Endothelial cell (in vitro differentiated cells): ENCODE measurements around the gene MGAT5. TPM values are rescaled to one million over a fixed set of nuclear protein-coding genes. Genes with fewer than 3 reads are reported as not detected.

Source experiments
- DNase-seq: peaks from one replicate; pipeline ENCODE4 v3.0.0; 2021; ENCODE audit warnings: low spot score
- H3K27ac Mint-ChIP-seq: one replicate; pipeline ENCODE4 v1.8.0; 2021; ENCODE audit warnings: mixed read lengths, inconsistent platforms; ENCODE audit not compliant: unreplicated experiment
- H3K27me3 Mint-ChIP-seq: one replicate; pipeline ENCODE4 v1.8.0; 2021; ENCODE audit warnings: mild to moderate bottlenecking, moderate library complexity, mixed read lengths, inconsistent platforms; ENCODE audit not compliant: unreplicated experiment
- H3K36me3 Mint-ChIP-seq: one replicate; pipeline ENCODE4 v1.8.0; 2021; ENCODE audit warnings: mild to moderate bottlenecking, low read depth, mixed read lengths, inconsistent platforms; ENCODE audit not compliant: unreplicated experiment
- H3K4me1 Mint-ChIP-seq: one replicate; pipeline ENCODE4 v1.8.0; 2021; ENCODE audit warnings: mild to moderate bottlenecking, mixed read lengths, inconsistent platforms; ENCODE audit not compliant: unreplicated experiment
- H3K4me3 Mint-ChIP-seq: one replicate; pipeline ENCODE4 v1.8.0; 2021; ENCODE audit warnings: mild to moderate bottlenecking, mixed read lengths, inconsistent platforms; ENCODE audit not compliant: unreplicated experiment
- H3K9me3 Mint-ChIP-seq: one replicate; pipeline ENCODE4 v1.8.0; 2021; ENCODE audit warnings: mixed read lengths, inconsistent platforms; ENCODE audit not compliant: unreplicated experiment
- CTCF ChIP-seq: fragments of 200-600 bp; sonication (generic); IDR thresholded peaks from one replicate; pipeline ENCODE4 v1.5.0; 2021; ENCODE audit warnings: antibody characterized with exemption; ENCODE audit not compliant: unreplicated experiment
- total RNA-seq: library from RNA; stranded (reverse); fragmentation: NEBNext Ultra II Directional; extraction: Animal tissue kit (Norgen Biotek cat#: 25700); gene quantifications from one replicate; pipeline ENCODE4 v1.2.1, GENCODE V29; 2021; ENCODE audit not compliant: unreplicated experiment

The MGAT5 gene
- total RNA-seq, 1 donor from 2014 or later, result 124 TPM

DNA sequence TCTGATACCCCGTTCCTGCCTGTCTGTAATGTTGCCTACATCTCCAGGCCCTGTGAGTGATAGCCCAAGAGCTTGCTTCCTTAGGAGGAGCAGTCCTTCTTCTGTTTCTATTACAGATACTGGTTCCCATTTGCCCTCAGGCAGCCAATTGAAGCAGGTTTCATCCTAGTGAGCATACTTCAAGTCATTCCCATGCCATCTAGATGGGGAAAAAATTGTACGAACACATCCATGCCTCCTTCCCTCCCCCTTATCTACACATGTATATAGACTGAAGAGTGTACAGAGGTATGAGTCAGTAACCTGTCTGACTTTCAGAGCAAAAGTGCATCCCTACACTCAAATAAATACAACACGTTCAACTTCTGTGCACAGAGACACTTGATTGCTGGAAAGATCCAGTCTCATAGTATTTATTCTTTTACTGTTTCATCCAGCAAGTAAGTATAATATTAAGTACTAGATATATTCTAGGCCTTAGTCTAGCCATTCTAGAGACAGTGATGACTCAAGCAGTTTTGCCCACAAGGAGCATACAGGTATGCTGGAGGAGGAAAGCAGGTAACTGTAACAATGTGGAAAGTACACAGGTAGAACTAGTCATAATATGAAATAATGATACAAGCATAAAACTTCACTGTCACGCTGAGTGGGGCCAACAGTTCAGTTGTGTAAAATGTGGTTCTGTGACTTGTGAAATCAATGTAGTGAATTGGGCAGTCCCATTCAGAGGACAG is 153.4 kb downstream of the MGAT5 start:
- no peak for DNase-seq
- Mint-ChIP-seq H3K4me1 (peaks cover 3% of the 10 kb centered on the region), H3K4me3 (peak overlapping the region; percentile 42), H3K27me3 (peaks cover 5% of the 10 kb centered on the region), H3K9me3 (no peaks in the 10 kb centered on the region), H3K27ac (no peak overlapping the region), H3K36me3 (peaks cover 11% of the 10 kb centered on the region)
- TF ChIP-seq CTCF, result no peak

- no peak overlapping the region for H3K27ac Mint-ChIP-seq
- H3K36me3 Mint-ChIP-seq, result peaks cover 9% of the 10 kb centered on the region
- no peak overlapping the region for H3K4me3 Mint-ChIP-seq
- peaks cover 3% of the 10 kb centered on the region for H3K4me1 Mint-ChIP-seq
- no peaks in the 10 kb centered on the region for H3K9me3 Mint-ChIP-seq
- H3K27me3 Mint-ChIP-seq, result peaks cover 5% of the 10 kb centered on the region
- TF ChIP-seq CTCF, result no peak
- DNase-seq, result no peak
Observed at GRCh38 chr2:134408386-134408785, 154.5 kb downstream of the MGAT5 start.

GRCh38 chr2:134408791-134409190 is 154.9 kb downstream of the MGAT5 start:
- peaks cover 3% of the 10 kb centered on the region for H3K4me1 Mint-ChIP-seq
- peaks cover 5% of the 10 kb centered on the region for H3K27me3 Mint-ChIP-seq
- no peak for TF ChIP-seq CTCF
- H3K27ac Mint-ChIP-seq, result no peak overlapping the region
- H3K36me3 Mint-ChIP-seq, result peaks cover 6% of the 10 kb centered on the region
- DNase-seq, result no peak
- H3K9me3 Mint-ChIP-seq, result no peaks in the 10 kb centered on the region
- no peak overlapping the region for H3K4me3 Mint-ChIP-seq

- H3K27me3 Mint-ChIP-seq, result peaks cover 5% of the 10 kb centered on the region
- no peak overlapping the region for H3K27ac Mint-ChIP-seq
- DNase-seq, result no peak
- no peak for TF ChIP-seq CTCF
- H3K4me1 Mint-ChIP-seq, result peaks cover 3% of the 10 kb centered on the region
- no peaks in the 10 kb centered on the region for H3K9me3 Mint-ChIP-seq
- peaks cover 6% of the 10 kb centered on the region for H3K36me3 Mint-ChIP-seq
- H3K4me3 Mint-ChIP-seq, result no peak overlapping the region
Observed at GRCh38 chr2:134410006-134410405, 156.1 kb downstream of the MGAT5 start.

DNA sequence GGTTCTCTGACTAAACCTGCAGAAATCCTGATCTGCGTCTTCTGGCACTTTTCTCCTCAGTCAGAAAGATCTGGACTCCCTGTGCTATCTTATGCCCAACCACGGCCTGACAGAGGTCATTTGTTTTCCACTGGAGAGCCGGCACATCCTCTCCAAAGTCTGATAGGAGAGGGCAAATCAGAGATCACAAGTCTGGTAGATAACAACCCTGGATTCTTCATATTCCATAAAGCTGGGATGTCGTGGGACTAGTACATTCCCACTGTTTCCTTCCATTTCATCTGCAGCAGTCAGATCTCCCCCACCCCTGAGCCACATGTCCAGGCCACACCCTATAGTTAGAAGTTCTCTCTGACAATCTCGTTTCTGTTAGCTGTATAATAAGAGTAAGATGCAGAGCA is 157.0 kb downstream of the MGAT5 start:
- no peaks in the 10 kb centered on the region for H3K9me3 Mint-ChIP-seq
- peaks cover 3% of the 10 kb centered on the region for H3K4me1 Mint-ChIP-seq
- no peak overlapping the region for H3K27ac Mint-ChIP-seq
- TF ChIP-seq CTCF, result no peak
- H3K36me3 Mint-ChIP-seq, result peaks cover 6% of the 10 kb centered on the region
- H3K4me3 Mint-ChIP-seq, result no peak overlapping the region
- peaks cover 5% of the 10 kb centered on the region for H3K27me3 Mint-ChIP-seq
- no peak for DNase-seq
